ENCODE results near the gene AP3M1.
"Not testable (repeated sequence)": the region's sequence is repeated elsewhere in the genome, so short reads cannot be mapped to it uniquely, and the experiment has no call there.

The AP3M1 gene, protein sequence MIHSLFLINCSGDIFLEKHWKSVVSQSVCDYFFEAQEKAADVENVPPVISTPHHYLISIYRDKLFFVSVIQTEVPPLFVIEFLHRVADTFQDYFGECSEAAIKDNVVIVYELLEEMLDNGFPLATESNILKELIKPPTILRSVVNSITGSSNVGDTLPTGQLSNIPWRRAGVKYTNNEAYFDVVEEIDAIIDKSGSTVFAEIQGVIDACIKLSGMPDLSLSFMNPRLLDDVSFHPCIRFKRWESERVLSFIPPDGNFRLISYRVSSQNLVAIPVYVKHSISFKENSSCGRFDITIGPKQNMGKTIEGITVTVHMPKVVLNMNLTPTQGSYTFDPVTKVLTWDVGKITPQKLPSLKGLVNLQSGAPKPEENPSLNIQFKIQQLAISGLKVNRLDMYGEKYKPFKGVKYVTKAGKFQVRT

DNA sequence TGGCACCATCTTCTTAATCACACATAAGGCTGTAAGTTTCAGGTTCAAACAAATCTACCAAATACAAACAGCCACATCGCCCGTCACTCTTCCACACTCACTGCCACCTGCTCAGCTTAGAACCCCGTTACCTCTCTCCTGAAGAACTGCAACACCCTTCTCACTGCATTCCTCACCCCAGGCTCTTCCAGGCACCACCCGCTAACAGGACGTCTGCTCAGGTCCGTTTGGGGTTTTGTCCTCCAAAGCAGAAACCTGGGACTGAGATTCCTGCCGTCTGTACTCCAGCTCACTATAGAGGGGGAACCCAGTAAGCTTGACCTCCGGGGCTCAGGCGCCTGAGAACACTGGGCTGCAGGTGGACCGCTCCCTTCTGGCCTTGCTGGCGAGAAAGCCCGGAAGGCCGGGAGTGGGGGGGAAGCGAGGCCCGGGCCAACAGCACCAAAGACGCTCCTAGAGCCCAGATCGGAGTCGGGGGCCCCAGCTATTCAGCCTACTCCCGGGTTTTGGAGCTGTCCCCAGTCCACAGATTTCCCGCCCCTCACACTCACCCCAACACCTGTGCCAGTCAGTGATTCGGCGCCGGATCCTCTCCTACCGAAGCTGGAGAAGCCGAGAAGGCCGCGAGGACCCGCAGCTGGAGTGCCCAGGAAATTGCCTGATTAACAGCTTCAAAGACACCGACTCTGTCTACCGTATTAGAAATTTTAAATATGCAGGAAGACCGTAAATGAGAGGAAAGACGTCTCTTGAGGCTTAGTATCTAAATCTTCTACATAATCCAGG, at the start of gene AP3M1:
AP3M1 (minus strand) TSS at position 625 of the 786 bp plus-strand sequence. CDS start 12,449 bp downstream, outside the sequence.
- Histone ChIP-seq H3K4me1 (peaks cover 48% of the 10 kb centered on the region), H3K9ac (peak within 1 kb of the TSS; percentile 90), H3K27me3 (no peaks in the 10 kb centered on the region), H3K9me3 (no peaks in the 10 kb centered on the region), H4K20me1 (peaks cover 42% of the 10 kb centered on the region), H3K4me3 (peak within 1 kb of the TSS; percentile 87), H3K27ac (peak within 1 kb of the TSS; percentile 96), H3K36me3 (peaks cover 29% of the 10 kb centered on the region), H3K4me2 (peak within 1 kb of the TSS; percentile 92)
- TF ChIP-seq Cebpa-rat (IDR thresholded peaks at IDR 0.05): no peak

DNA sequence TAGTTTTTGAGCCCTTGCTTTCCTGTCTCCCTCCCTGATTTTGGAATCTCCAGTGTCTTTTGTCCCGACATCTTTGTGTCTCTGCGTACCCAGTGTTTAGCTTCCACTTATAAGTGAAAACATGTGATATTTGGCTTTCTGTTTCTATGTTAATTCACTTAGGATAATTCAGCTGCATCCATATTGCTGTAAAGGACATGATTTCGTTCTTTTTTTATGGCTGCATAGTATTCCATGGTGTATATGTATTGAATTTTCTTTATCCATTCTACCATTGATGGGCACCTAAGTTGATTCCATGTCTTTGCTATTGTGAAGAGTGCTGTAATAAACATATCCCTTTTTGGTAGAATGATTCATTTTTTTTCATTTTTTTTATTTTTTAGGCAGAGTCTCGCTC, 48.7 kb upstream of the AP3M1 start:
- no peak overlapping the region for H3K4me2 ChIP-seq
- no peak overlapping the region for H3K4me3 ChIP-seq
- H3K36me3 ChIP-seq: peaks cover 9% of the 10 kb centered on the region
- no peaks in the 10 kb centered on the region for H3K27me3 ChIP-seq
- H3K9ac ChIP-seq: no peak overlapping the region
- no peaks in the 10 kb centered on the region for H3K4me1 ChIP-seq
- no peak for TF ChIP-seq Cebpa-rat (IDR thresholded peaks at IDR 0.05)
- no peaks in the 10 kb centered on the region for H3K9me3 ChIP-seq
- no peak overlapping the region for H3K27ac ChIP-seq
- peaks cover 7% of the 10 kb centered on the region; the same call in 1 of the 2 replicates for H4K20me1 ChIP-seq

DNA sequence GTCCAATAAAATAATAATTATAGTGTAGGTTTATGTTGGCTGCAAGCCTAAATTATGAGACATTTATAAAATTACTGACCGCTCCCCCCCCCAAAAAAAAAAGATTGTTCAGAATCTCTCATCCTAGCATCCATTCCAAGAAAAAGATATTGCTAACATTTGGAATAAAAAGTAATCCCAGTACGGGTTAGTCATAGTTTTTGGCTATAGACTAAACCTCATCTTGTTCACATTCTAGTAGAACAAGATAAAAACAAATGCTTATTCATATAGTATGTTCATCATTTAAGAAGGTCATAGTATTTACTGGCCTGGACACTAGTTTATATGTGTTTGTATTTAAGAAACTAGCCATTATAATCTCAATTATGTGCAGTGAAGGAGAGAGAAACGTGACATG, 44.4 kb upstream of the AP3M1 start:
- no peaks in the 10 kb centered on the region for H3K9me3 ChIP-seq

DNA sequence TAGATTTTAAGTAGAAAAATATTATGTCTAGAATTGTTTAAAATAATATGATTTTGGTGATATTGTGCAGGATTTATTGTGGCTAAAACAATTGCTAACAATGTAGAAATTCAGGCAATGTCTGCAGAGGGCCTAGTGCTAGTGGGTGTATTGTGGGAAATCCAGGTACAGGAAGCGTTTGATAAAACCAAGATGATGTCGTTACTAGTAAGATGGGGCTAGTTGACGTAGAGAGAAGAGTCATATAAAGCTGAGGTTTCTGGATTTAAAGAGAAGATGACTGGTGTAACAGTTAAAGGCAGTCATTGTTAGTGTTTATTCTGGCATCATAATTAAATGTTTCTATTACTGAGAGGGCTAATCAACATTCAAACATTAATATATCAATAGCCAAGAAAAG, 43.9 kb upstream of the AP3M1 start:
- H3K36me3 ChIP-seq: no peaks in the 10 kb centered on the region; the same call in 1 of the 2 replicates
- no peaks in the 10 kb centered on the region for H3K9me3 ChIP-seq
- H3K27ac ChIP-seq: no peak overlapping the region
- H3K9ac ChIP-seq: no peak overlapping the region
- TF ChIP-seq Cebpa-rat (IDR thresholded peaks at IDR 0.05): no peak
- peaks cover 7% of the 10 kb centered on the region; the same call in 1 of the 2 replicates for H4K20me1 ChIP-seq
- H3K4me3 ChIP-seq: no peak overlapping the region
- H3K4me2 ChIP-seq: no peak overlapping the region
- H3K4me1 ChIP-seq: peaks cover 27% of the 10 kb centered on the region
- no peaks in the 10 kb centered on the region for H3K27me3 ChIP-seq

More for the DNA sequence above, 44.4 kb upstream of the AP3M1 start:
- no peak overlapping the region for H3K4me3 ChIP-seq
- peaks cover 7% of the 10 kb centered on the region; the same call in 1 of the 2 replicates for H4K20me1 ChIP-seq
- TF ChIP-seq Cebpa-rat (IDR thresholded peaks at IDR 0.05): no peak
- H3K4me2 ChIP-seq: no peak overlapping the region
- H3K27me3 ChIP-seq: no peaks in the 10 kb centered on the region
- H3K4me1 ChIP-seq: peaks cover 22% of the 10 kb centered on the region
- no peak overlapping the region for H3K27ac ChIP-seq
- H3K36me3 ChIP-seq: no peaks in the 10 kb centered on the region; the same call in 1 of the 2 replicates
- H3K9ac ChIP-seq: no peak overlapping the region

DNA sequence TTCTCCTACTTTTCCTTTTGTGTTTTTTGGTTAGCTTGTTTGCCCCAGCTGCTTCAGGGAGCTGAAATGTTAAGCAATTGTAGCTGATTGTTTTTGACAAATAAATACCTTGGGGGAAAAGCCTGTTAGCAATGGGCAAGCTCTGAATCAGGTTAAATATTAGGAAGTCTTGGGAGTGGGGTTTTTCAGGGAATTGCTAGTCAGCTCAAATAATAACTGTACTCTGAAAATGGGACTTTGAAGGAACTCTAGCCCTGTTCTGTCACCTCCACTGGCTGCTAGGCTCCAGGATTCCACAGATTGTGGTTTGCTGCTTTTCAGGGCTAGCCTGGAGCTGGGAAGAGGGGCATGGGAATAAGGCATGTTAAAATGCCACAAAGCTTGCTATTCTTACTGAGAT, 39.9 kb upstream of the AP3M1 start:
- Histone ChIP-seq H3K4me3 (no peak overlapping the region), H4K20me1 (no peaks in the 10 kb centered on the region)

DNA sequence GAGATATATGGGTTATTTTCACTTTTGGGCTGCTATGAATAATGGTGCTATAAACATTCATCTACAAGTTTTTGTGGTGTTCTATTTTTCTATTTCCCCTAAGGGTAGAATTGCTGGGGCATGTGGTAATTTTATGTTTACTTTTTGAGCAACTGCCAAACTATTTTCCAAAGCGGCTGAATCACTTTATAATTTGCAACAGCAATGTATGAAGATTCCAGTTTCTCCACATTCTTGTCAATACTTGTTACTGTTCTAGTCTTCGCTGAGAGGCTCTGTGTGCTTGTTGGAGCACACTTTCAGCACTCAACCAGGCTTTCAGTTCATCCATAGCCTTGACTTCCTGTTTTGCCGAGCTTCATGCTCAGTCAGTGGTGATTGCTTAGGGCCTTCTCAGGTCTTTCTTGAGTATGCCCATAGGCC, 39.4 kb upstream of the AP3M1 start:
- Histone ChIP-seq H3K4me1 (peaks cover 30% of the 10 kb centered on the region), H4K20me1 (no peaks in the 10 kb centered on the region), H3K4me2 (peak overlapping the region; percentile 70), H3K9ac (peak overlapping the region; percentile 2; the same call in 1 of the 2 replicates), H3K27ac (peak overlapping the region; percentile 56), H3K36me3 (no peaks in the 10 kb centered on the region), H3K4me3 (no peak overlapping the region), H3K9me3 (no peaks in the 10 kb centered on the region), H3K27me3 (no peaks in the 10 kb centered on the region)
- no peak for TF ChIP-seq Cebpa-rat (IDR thresholded peaks at IDR 0.05)

More for the DNA sequence above, 39.9 kb upstream of the AP3M1 start:
- Histone ChIP-seq H3K36me3 (no peaks in the 10 kb centered on the region), H3K9me3 (no peaks in the 10 kb centered on the region), H3K27me3 (no peaks in the 10 kb centered on the region), H3K4me1 (peaks cover 30% of the 10 kb centered on the region), H3K9ac (peak overlapping the region; percentile 2; the same call in 1 of the 2 replicates), H3K27ac (peak overlapping the region; percentile 56), H3K4me2 (peak overlapping the region; percentile 70)
- no peak for TF ChIP-seq Cebpa-rat (IDR thresholded peaks at IDR 0.05)

DNA sequence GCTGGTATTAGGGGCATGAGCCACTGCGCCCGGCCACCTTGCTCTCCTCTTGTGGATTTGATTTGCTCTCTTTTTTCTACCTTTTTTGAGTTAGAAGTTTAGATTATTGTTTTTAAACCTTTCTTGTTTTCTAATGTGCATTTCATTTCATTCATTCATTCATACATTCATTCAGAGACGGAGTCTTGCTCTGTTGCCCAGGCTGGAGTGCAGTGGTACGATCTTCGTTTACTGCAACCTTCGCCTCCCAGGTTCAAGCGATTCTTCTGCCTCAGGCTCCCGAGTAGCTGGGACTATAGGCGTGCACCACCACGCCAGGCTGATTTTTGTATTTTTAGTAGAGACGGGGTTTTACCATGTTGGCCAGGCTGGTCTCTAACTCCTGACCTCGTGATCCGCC, 38.0 kb upstream of the AP3M1 start:
- H3K4me1 ChIP-seq: peaks cover 30% of the 10 kb centered on the region
- H3K9me3 ChIP-seq, H3K27ac ChIP-seq, H4K20me1 ChIP-seq, H3K9ac ChIP-seq, H3K36me3 ChIP-seq, H3K4me3 ChIP-seq, H3K4me2 ChIP-seq, H3K27me3 ChIP-seq: not testable (repeated sequence)

DNA sequence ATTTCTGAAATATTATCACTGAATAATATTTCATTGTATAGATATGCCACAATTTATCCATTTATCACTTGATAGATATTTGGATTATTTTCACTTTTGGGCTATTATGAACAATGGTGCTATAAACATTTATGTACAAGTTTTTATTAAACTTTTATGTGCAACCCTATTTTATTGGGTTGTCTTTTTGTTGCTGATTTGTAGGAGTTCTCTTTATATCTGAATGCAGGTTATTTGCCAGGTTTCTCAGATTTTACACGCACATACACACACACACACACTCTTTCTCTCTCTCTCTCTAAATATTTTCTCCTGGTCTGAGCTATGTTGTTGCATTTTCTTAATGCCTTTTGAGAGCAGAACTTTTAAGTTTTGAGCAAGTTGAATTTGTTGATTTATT, 36.6 kb upstream of the AP3M1 start:
- Histone ChIP-seq H3K4me2 (no peak overlapping the region), H3K36me3 (0 out of 2 replicates have a peak, but pooled peaks cover 4% of the 10 kb centered on the region), H4K20me1 (no peaks in the 10 kb centered on the region), H3K9me3 (no peaks in the 10 kb centered on the region), H3K9ac (no peak overlapping the region), H3K4me1 (peaks cover 25% of the 10 kb centered on the region), H3K27me3 (no peaks in the 10 kb centered on the region), H3K4me3 (no peak overlapping the region), H3K27ac (no peak overlapping the region)
- TF ChIP-seq Cebpa-rat (IDR thresholded peaks at IDR 0.05): no peak

DNA sequence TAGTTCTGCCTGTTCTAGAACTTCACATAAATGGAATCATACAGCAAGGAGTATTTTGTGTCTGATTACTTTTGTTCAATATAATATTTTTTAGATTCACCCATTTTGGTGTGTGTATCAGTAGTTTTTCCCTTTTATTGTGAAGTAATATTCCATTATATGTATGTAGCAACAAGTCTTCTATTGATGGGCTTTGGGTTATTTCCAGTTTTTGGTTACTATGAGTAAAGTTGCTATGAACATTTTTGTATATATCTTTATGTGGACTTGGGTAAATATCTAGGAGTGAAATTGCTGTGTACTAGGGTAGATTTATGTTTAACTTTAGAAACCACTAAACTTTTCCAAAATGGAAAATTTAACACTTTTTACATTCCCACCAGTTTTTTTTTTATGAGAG, 36.0 kb upstream of the AP3M1 start:
- no peaks in the 10 kb centered on the region for H3K27me3 ChIP-seq
- 0 out of 2 replicates have a peak, but pooled peaks cover 4% of the 10 kb centered on the region for H3K36me3 ChIP-seq
- TF ChIP-seq Cebpa-rat (IDR thresholded peaks at IDR 0.05): no peak
- no peak overlapping the region for H3K9ac ChIP-seq
- no peak overlapping the region for H3K27ac ChIP-seq
- no peak overlapping the region for H3K4me2 ChIP-seq
- no peaks in the 10 kb centered on the region for H3K9me3 ChIP-seq
- no peak overlapping the region for H3K4me3 ChIP-seq
- H4K20me1 ChIP-seq: no peaks in the 10 kb centered on the region
- H3K4me1 ChIP-seq: peaks cover 23% of the 10 kb centered on the region

All from BLaER1 (cell line).